HG02970 (cell line): ENCODE results near the gene CCDC59.

Experiments
- ATAC-seq: cut with Tn5 transposase; IDR thresholded peaks from one replicate; pipeline ENCODE4 v1.9.1; 2021; ENCODE audit warnings: mild to moderate bottlenecking, moderate library complexity, moderate number of reproducible peaks; ENCODE audit not compliant: unreplicated experiment, low FRiP score

Gene CCDC59

DNA sequence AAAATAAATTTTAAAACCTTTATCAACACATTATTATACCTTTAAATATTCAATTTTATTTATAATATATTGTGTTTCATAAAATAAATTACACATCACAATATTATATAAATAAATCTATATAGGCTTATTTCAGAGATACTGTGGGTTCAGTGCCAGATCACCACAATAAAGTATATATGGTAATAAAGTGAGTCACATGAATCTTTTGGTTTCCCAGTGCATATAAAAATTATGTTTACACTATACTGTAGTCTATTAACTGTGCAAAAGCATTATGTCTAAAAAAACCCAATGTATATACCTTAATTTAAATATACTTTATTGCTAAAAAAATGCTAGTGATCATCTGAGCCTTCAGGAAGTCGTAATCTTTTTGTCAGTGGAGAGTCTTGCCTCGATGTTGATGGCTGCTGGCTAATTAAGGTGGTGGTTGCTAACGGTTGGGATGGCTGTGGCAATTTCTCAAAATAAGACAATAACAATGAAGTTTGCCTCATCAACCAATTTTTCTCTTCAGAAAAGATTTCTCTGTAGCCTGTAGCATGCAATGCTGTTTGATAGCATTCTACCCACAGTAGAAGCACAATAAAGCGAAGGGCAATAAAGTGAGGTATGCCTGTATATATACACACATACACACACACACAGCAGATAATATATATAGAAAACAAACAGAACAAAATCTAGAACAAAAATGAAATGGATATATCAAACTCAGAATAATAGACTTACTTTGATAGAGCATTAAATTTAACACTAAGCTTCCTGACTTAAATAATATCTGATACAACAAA is 32.4 kb downstream of the CCDC59 start:
- no peak for ATAC-seq

DNA sequence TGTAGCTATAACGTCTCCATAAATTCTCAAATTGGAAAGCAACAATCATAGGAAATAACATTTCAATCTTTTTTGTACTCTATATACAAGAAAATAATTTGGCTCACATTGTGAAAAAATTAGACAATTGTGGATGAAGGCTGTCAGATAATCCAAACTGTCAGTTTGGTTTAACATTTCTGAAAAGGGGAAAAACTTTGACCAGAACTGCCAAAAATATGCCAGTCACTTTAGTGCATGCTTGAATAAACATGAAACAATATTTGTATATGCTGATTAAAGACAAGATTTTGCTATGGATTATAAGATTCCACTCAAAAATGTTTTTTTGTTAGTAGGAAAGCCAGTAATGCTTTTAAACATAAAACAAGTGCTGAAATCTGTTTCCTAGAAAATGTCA is 38.9 kb downstream of the CCDC59 start:
- ATAC-seq = no peak

DNA sequence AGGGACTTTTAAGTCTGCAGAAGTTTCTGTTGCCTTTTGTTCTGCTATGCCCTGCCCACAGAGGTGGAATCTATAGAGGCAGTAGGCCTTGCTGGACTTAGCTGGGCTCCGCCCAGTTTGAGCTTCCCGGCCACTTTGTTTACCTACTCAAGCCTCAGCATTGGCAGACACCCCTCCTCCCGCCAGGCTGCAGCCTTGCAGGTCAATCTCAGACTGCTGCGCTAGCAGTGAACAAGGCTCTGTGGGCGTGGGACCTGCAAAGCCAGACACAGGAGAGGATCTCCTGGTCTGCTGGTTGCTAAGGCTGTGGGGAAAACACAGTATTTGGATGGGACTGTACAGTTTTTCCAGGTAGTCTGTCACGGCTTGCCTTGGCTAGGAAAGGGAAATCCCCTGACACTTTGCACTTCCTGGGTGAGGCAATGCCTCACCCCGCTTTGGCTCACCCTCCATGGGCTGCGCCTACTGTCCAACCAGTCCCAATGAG is 43.7 kb downstream of the CCDC59 start:
- no peak for ATAC-seq
